Ascending aorta (tissue), 2 donors: ENCODE data around the gene IL20RB. TPM values are rescaled to one million over a fixed set of nuclear protein-coding genes. Genes with fewer than 3 reads are reported as not detected.
"Not testable (repeated sequence)": the region's sequence is repeated elsewhere in the genome, so short reads cannot be mapped to it uniquely, and the experiment has no call there.

Experiments used
- DNase-seq, 2 donors: peaks; one replicate each; pipeline ENCODE4 v3.0.0-alpha.2; 2019; ENCODE audit warnings: low spot score in 2 of 2
- H3K27ac ChIP-seq, 2 donors: fragments of 200-600 bp; sonication (generic); one replicate each; pipeline ENCODE4 v1.5.1; 2016 to 2017; ENCODE audit warnings: mild to moderate bottlenecking in 1 of 2
- H3K27me3 ChIP-seq: fragments of 200-600 bp; sonication (generic); one replicate; pipeline ENCODE4 v1.5.1; 2017
- H3K36me3 ChIP-seq, 2 donors: fragments of 200-600 bp; sonication (generic); one replicate each; pipeline ENCODE4 v1.5.1; 2016
- H3K4me1 ChIP-seq, 2 donors: fragments of 200-600 bp; sonication (generic); one replicate each; pipeline ENCODE4 v1.5.1; 2016 to 2017; ENCODE audit warnings: mild to moderate bottlenecking in 1 of 2
- H3K4me3 ChIP-seq, 2 donors: fragments of 200-600 bp; sonication (generic); one replicate each; pipeline ENCODE4 v1.5.1; 2016 to 2017; ENCODE audit warnings: mild to moderate bottlenecking in 1 of 2
- H3K9me3 ChIP-seq, 2 donors: fragments of 200-600 bp; sonication (generic); one replicate each; pipeline ENCODE4 v1.5.1; 2016
- intact Hi-C: fragments of 100-400 bp; cut with DNase I; formaldehyde crosslinking; loops from one replicate; pipeline ENCODE4 v1.15.1; 2023
- total RNA-seq: library from RNA; depleted of rRNA; stranded (reverse); fragments of >200 nt; gene quantifications from one replicate; pipeline ENCODE4 v1.1.0, GENCODE V29; 2016
- TF ChIP-seq, protein P1 (sequence below), 3 experiments: fragments of 200-600 bp in 2 of 3; fragments of 450-650 bp in 1 of 3; sonication (generic) in 2 of 3; IDR thresholded peaks; one replicate each; pipeline ENCODE4 v1.5.1; 2016 to 2019; ENCODE audit warnings: antibody characterized with exemption in 3 of 3, mild to moderate bottlenecking in 1 of 3, moderate library complexity in 1 of 3

Gene IL20RB
- total RNA-seq, 1 donor from 2014 or later, result not detected

DNA sequence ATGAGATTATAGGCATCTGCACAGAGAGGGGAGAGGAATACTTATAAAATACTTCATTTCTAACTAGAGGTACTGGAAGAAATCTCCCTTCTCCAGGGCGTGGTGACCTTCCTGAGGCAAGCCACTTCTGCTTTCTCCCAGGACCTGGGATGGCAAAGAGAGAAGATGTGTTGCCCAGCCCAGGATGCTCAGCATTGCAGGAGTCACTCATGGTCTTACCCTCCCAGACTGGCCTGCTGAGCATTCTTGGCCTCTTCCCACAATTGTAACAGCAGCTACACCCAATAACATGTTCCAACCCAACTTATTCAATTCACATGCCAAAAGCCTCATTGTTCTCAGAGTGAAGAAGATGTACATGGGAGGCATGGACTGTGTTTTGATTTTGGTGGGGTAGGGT is 37.9 kb downstream of the IL20RB start:
- Histone ChIP-seq H3K27me3 (no peaks in the 10 kb centered on the region), H3K36me3 (no peaks in the 10 kb centered on the region), H3K9me3 (no peaks in the 10 kb centered on the region), H3K4me3 (no peak overlapping the region), H3K4me1 (peaks cover 0 to 17% of the 10 kb centered on the region in 2 donors), H3K27ac (peak overlapping the region; percentile 77 to 85)
- intact Hi-C loops, result loop anchor here (1.0 to 2.0 kb wide), 2 partner anchors 133 to 243 kb away; partner anchors contain the start of genes NCK1 and STAG1
- DNase-seq, result no peak
- TF ChIP-seq, protein P1, sequence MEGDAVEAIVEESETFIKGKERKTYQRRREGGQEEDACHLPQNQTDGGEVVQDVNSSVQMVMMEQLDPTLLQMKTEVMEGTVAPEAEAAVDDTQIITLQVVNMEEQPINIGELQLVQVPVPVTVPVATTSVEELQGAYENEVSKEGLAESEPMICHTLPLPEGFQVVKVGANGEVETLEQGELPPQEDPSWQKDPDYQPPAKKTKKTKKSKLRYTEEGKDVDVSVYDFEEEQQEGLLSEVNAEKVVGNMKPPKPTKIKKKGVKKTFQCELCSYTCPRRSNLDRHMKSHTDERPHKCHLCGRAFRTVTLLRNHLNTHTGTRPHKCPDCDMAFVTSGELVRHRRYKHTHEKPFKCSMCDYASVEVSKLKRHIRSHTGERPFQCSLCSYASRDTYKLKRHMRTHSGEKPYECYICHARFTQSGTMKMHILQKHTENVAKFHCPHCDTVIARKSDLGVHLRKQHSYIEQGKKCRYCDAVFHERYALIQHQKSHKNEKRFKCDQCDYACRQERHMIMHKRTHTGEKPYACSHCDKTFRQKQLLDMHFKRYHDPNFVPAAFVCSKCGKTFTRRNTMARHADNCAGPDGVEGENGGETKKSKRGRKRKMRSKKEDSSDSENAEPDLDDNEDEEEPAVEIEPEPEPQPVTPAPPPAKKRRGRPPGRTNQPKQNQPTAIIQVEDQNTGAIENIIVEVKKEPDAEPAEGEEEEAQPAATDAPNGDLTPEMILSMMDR (IDR thresholded peaks at IDR 0.05), result no peak

DNA sequence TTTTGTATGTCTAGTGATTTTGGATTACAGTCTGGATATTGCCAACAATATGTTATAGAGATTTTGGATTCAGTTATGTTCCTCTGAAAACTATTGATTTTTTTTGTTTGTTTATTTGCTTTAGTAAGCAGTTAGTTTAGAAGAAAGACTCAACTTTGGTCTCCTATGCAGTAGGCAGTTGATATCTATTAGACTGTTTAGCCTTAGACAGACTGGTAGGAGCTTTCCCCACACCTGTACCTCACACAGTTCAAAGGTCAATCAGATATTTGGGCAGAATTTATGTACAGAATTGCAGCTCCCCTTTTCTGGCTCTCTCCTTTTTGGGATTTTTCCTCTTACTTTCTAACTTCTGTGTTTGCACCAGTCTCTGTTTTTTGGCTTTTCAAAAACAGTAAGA is 42.3 kb downstream of the IL20RB start:
- Histone ChIP-seq H3K27me3 (no peaks in the 10 kb centered on the region), H3K27ac (no peak overlapping the region), H3K4me3 (no peak overlapping the region), H3K4me1 (peaks cover 0 to 9% of the 10 kb centered on the region in 2 donors), H3K9me3 (no peaks in the 10 kb centered on the region), H3K36me3 (no peaks in the 10 kb centered on the region)
- DNase-seq, result no peak
- intact Hi-C loops, result no loop called here
- TF ChIP-seq, protein P1 (IDR thresholded peaks at IDR 0.05), result no peak

DNA sequence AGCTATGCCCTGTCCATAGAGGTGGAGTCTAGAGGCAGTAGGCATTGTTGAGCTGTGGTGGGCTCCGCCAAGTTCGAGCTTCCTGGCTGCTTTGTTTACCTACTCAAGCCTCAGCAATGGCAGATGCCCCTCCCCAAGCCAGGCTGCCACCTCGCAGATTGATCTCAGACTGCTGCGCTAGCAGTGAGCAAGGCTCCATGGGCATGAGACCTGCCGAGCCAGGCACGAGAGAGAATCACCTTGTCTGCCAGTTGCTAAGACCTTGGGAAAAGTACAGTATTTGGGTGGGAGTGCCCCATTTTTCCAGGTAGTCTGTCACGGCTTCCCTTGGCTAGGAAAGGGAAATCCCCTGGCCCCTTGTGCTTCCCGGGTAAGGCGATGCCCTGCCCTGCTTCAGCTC is 49.6 kb downstream of the IL20RB start:
- H3K36me3 ChIP-seq, DNase-seq, H3K27ac ChIP-seq, H3K9me3 ChIP-seq, H3K4me1 ChIP-seq, intact Hi-C loops, H3K27me3 ChIP-seq, H3K4me3 ChIP-seq: not testable (repeated sequence)

DNA sequence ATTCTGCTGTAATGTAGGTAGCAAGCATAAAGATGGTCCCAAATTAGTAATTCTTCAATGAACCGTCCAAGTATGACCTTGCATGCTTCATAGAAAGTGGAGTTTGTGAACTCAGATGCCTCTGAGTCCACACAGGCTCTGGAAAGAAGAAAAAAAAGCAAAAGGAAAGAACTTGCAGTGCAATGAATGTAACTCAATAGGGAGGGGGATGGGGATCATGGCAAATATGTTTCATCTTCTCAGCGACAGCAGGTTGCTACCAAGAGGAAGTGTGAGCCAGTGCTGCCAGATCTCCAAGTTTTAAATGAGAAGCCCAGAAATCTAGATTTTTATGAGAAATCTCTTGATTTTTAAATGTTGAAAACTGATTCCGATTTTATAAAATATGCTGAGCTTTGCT is 50.3 kb downstream of the IL20RB start:
- Histone ChIP-seq H3K27me3 (no peaks in the 10 kb centered on the region), H3K4me1 (peaks cover 0 to 3% of the 10 kb centered on the region in 2 donors), H3K4me3 (no peak overlapping the region), H3K36me3 (no peaks in the 10 kb centered on the region), H3K27ac (no peak overlapping the region), H3K9me3 (no peaks in the 10 kb centered on the region)
- intact Hi-C loops, result no loop called here
- no peak for DNase-seq
- TF ChIP-seq, protein P1 (IDR thresholded peaks at IDR 0.05), result no peak

DNA sequence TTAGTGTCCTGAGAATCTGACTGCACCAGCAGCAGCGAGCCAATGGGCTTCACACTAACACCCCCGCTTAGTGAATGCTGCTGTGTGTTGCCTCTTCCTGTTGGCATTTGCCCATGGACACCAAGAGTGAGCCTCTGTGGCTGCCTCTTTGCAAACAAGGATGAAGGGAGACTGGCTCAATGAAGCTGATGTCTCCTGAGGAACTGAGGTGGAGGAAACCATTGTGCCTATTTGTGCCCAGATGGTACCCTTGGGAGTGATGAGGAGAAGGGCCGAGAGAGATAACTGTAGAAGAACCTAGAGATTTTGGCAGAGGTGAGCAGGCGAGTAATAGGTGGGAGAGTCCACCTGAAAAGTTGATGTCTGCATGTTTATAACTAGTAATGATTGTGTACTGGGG is 51.2 kb downstream of the IL20RB start:
- no peak overlapping the region for H3K4me3 ChIP-seq
- no peak for DNase-seq
- no peak overlapping the region for H3K27ac ChIP-seq
- TF ChIP-seq, protein P1 (IDR thresholded peaks at IDR 0.05), result no peak
- no peaks in the 10 kb centered on the region for H3K36me3 ChIP-seq
- no peaks in the 10 kb centered on the region for H3K9me3 ChIP-seq
- peaks cover 0 to 6% of the 10 kb centered on the region in 2 donors for H3K4me1 ChIP-seq
- intact Hi-C loops, result no loop called here
- H3K27me3 ChIP-seq, result no peaks in the 10 kb centered on the region

DNA sequence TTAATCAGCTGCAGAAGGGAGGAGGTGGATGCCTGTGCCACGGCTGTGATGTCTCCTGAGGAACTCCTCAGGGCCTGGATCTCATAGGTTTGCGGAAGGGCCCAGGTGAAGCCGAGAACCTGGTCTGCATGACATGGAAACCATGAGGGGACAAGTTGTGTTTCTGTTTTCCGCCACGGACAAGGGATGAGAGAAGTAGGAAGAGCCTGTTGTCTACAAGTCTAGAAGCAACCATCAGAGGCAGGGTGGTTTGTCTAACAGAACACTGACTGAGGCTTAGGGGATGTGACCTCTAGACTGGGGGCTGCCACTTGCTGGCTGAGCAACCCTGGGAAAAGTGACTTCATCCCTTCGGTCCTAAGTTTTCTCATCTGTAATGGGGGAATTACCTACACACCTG is 52.4 kb downstream of the IL20RB start:
- TF ChIP-seq, protein P1 (IDR thresholded peaks at IDR 0.05), result no peak
- intact Hi-C loops, result loop anchor here (5.0 to 10.0 kb wide), 5 partner anchors 63 to 815 kb away; partner anchors contain the start of gene MSL2
- Histone ChIP-seq H3K4me1 (peaks cover 0 to 6% of the 10 kb centered on the region in 2 donors), H3K27ac (no peak overlapping the region), H3K9me3 (no peaks in the 10 kb centered on the region), H3K36me3 (no peaks in the 10 kb centered on the region), H3K27me3 (no peaks in the 10 kb centered on the region), H3K4me3 (no peak overlapping the region)
- no peak for DNase-seq
